ENCODE results near the gene CNTNAP2.
A peak's percentile ranks its signal among the peaks of the same experiment; 100 is the strongest.

The CNTNAP2 gene

GRCh38 chr7:148230883-148231282 lies 2114.3 kb downstream of the CNTNAP2 start:
- H3K9me3 Mint-ChIP-seq: no peaks in the 10 kb centered on the region
- DNase-seq (no peak), ATAC-seq (replicated peaks) (no peak)
- H3K36me3 Mint-ChIP-seq: no peaks in the 10 kb centered on the region
- H3K4me3 Mint-ChIP-seq: no peak overlapping the region
- no peak overlapping the region for H3K27ac Mint-ChIP-seq
- H3K4me1 Mint-ChIP-seq: no peaks in the 10 kb centered on the region
- peaks cover 5 to 24% of the 10 kb centered on the region in 2 donors for H3K27me3 Mint-ChIP-seq

- Mint-ChIP-seq H3K4me3 (no peak overlapping the region), H3K27me3 (peaks cover 5 to 31% of the 10 kb centered on the region in 2 donors), H3K27ac (no peak overlapping the region), H3K4me1 (no peaks in the 10 kb centered on the region), H3K36me3 (no peaks in the 10 kb centered on the region), H3K9me3 (no peaks in the 10 kb centered on the region)
- ATAC-seq (replicated peaks) (no peak), DNase-seq (no peak)
These were observed 2116.2 kb downstream of the CNTNAP2 start for GRCh38 chr7:148232784-148233183.

DNA sequence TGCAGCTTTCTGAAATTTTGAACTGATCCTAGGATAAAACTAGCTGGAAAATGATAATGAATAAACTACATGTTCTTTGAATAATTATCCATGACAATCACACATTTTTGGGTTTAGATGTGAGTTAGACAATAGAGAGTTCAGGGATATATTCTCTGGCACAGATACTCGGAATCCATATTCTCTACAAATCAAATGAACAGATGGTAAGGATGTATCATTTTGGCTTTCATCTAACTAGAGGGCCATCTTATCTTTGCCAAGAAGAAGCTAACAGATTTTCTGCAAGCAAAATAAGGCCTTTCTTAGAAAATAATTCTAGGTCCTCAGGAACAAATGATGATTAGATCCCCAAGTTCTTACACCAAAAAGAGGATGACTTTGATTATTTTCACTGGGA lies 2118.1 kb downstream of the CNTNAP2 start:
- H3K4me1 Mint-ChIP-seq: no peaks in the 10 kb centered on the region
- no peaks in the 10 kb centered on the region for H3K9me3 Mint-ChIP-seq
- DNase-seq (no peak), ATAC-seq (replicated peaks) (no peak)
- peaks cover 5 to 31% of the 10 kb centered on the region in 2 donors for H3K27me3 Mint-ChIP-seq
- no peak overlapping the region for H3K4me3 Mint-ChIP-seq
- no peaks in the 10 kb centered on the region for H3K36me3 Mint-ChIP-seq
- H3K27ac Mint-ChIP-seq: no peak overlapping the region

- DNase-seq: no peak
- no peak for ATAC-seq (replicated peaks)
- peaks cover 24 to 35% of the 10 kb centered on the region in 2 donors for H3K27me3 Mint-ChIP-seq
- no peaks in the 10 kb centered on the region for H3K36me3 Mint-ChIP-seq
- no peaks in the 10 kb centered on the region for H3K9me3 Mint-ChIP-seq
- H3K27ac Mint-ChIP-seq: no peak overlapping the region
- no peak overlapping the region for H3K4me3 Mint-ChIP-seq
- H3K4me1 Mint-ChIP-seq: peaks cover 0 to 7% of the 10 kb centered on the region in 2 donors
These were observed 2122.2 kb downstream of the CNTNAP2 start for GRCh38 chr7:148238761-148239325.

GRCh38 chr7:148241700-148242293 lies 2125.2 kb downstream of the CNTNAP2 start:
- DNase-seq: no peak
- no peak overlapping the region for H3K4me3 Mint-ChIP-seq
- no peak overlapping the region for H3K27ac Mint-ChIP-seq
- peaks cover 28 to 29% of the 10 kb centered on the region in 2 donors for H3K27me3 Mint-ChIP-seq
- no peaks in the 10 kb centered on the region for H3K9me3 Mint-ChIP-seq
- no peak for ATAC-seq (replicated peaks)
- H3K36me3 Mint-ChIP-seq: no peaks in the 10 kb centered on the region
- peaks cover 0 to 7% of the 10 kb centered on the region in 2 donors for H3K4me1 Mint-ChIP-seq

- no peak for DNase-seq
- H3K9me3 Mint-ChIP-seq: no peaks in the 10 kb centered on the region
- ATAC-seq (replicated peaks): peak; percentile 80
- no peak overlapping the region for H3K4me3 Mint-ChIP-seq
- no peaks in the 10 kb centered on the region for H3K36me3 Mint-ChIP-seq
- peaks cover 0 to 7% of the 10 kb centered on the region in 2 donors for H3K4me1 Mint-ChIP-seq
- no peak overlapping the region for H3K27ac Mint-ChIP-seq
- H3K27me3 Mint-ChIP-seq: peaks cover 26 to 28% of the 10 kb centered on the region in 2 donors
These were observed 2125.8 kb downstream of the CNTNAP2 start for GRCh38 chr7:148242294-148242821.

DNA sequence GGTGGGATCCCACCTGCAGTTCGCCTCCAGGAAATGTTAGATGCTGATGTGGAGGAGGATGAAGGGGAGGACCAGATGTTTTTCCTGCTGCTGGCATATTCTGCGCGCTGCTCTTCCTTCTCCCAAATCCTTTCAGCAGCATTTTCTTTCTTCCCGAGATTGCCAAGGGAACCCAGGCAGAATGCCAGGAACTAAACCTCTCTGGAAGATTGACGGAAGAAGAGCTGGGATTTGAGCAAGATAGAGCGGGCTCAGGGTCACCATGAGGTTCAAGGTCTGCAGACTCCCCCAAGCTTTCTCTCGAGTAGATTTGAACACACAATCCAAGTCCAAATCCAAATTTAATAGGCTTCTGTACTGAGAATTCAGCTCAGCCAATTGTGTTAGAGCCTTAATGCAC lies 2128.8 kb downstream of the CNTNAP2 start:
- peaks cover 40 to 41% of the 10 kb centered on the region in 2 donors for H3K27me3 Mint-ChIP-seq
- DNase-seq (no peak), ATAC-seq (replicated peaks) (no peak)
- peaks cover 0 to 7% of the 10 kb centered on the region in 2 donors for H3K4me1 Mint-ChIP-seq
- peaks cover 1 to 6% of the 10 kb centered on the region in 2 donors for H3K9me3 Mint-ChIP-seq
- H3K36me3 Mint-ChIP-seq: peaks cover 0 to 1% of the 10 kb centered on the region in 2 donors
- no peak overlapping the region for H3K27ac Mint-ChIP-seq
- H3K4me3 Mint-ChIP-seq: no peak overlapping the region

GRCh38 chr7:148253629-148254028 lies 2137.0 kb downstream of the CNTNAP2 start:
- ATAC-seq (replicated peaks) (peak in 1 of 2 donors; percentile 50), DNase-seq (no peak)
- Mint-ChIP-seq H3K36me3 (peaks cover 12 to 14% of the 10 kb centered on the region in 2 donors), H3K27me3 (peaks cover 35 to 52% of the 10 kb centered on the region in 2 donors), H3K9me3 (peaks cover 18 to 24% of the 10 kb centered on the region in 2 donors), H3K4me3 (no peak overlapping the region), H3K4me1 (no peaks in the 10 kb centered on the region), H3K27ac (no peak overlapping the region)

DNA sequence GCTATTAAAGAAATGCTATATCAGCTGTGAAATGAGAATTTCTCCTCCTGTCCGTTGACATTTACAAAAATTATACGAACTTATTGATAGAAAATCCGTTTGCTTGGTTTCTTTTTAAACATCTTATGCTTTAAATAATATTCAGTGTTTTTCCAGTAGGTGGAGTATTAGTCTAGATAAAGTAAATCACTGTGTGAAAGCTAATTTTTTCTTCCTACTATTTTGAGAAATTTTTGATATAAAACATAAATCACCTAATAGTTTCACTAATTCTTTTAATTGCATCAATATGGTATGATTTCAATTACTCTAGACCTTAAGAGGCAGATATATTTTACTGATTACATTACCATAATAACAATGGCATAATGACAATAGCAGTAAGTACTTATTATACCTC lies 2138.7 kb downstream of the CNTNAP2 start:
- Mint-ChIP-seq H3K9me3 (peaks cover 17 to 18% of the 10 kb centered on the region in 2 donors), H3K36me3 (peaks cover 12 to 13% of the 10 kb centered on the region in 2 donors), H3K27me3 (peaks cover 21 to 39% of the 10 kb centered on the region in 2 donors), H3K4me3 (no peak overlapping the region), H3K27ac (no peak overlapping the region), H3K4me1 (no peaks in the 10 kb centered on the region)
- ATAC-seq (replicated peaks) (no peak), DNase-seq (no peak)

DNA sequence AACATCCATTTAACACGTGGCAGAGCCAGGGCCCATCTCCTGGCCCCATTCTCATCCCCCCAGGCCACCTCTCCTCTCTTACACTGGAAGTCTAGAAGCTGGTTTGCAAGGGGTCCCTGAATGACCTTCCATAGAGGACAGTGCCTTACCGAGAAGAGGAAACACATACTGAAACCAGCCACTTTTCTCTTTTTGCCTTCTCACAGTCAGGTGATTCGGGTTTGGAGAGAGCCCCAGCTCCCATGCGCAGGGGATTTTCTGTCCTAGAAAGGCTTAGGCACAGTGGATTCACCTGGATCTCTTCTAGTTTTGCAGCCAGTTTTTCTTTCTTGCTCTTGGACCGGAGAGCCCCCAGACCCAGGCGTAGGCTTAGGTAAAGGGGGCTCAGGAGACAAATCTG lies 2139.8 kb downstream of the CNTNAP2 start:
- Mint-ChIP-seq H3K4me1 (no peaks in the 10 kb centered on the region), H3K27me3 (peaks cover 17 to 31% of the 10 kb centered on the region in 2 donors), H3K36me3 (peaks cover 6 to 12% of the 10 kb centered on the region in 2 donors), H3K4me3 (no peak overlapping the region), H3K27ac (no peak overlapping the region), H3K9me3 (peaks cover 7 to 9% of the 10 kb centered on the region in 2 donors)
- DNase-seq (no peak), ATAC-seq (replicated peaks) (peak in 1 of 2 donors; percentile 27)

DNA sequence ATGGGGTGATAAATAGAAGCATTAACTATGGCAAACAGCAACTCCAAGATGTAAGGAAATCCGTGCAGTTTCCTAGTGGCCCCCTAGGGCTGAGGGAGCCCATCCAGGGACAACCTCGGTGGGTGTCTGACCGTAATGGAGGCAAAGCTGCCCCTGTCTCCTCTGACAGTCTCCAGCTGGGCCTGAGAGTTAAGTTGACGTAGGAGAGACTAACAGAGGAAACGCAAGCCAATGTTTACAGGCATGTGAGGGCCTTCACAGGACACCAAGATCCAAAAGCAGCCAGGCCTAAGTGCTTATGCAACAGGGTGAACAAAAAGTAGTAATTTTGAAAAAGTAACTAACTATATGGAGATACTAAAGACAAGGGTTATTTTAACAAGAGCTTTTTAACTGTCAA lies 2144.0 kb downstream of the CNTNAP2 start:
- H3K9me3 Mint-ChIP-seq: no peaks in the 10 kb centered on the region
- H3K27me3 Mint-ChIP-seq: peaks cover 15 to 30% of the 10 kb centered on the region in 2 donors
- H3K36me3 Mint-ChIP-seq: no peaks in the 10 kb centered on the region
- no peak for ATAC-seq (replicated peaks)
- no peak for DNase-seq
- H3K4me1 Mint-ChIP-seq: peaks cover 9 to 12% of the 10 kb centered on the region in 2 donors
- H3K27ac Mint-ChIP-seq: no peak overlapping the region
- H3K4me3 Mint-ChIP-seq: no peak overlapping the region

DNA sequence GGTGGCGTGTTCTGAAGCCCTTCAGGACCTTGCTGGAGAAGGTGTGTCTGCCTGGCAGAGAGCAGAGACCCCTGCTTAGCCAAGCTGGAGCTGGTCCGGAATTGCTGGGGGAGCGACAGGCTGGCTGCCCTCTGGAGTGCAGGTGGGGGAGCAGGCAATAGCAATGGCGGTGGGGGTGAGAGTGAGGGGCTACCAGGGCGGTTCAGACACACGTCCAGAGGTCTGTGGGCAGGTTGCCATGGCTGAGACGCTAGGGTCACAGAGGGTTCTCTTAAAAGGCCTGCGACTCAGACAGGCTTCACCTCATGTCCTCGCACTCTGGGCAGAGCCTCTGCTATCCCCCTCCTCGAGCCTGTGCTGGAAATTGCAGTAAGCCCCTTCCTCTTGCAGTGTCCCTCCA lies 2144.9 kb downstream of the CNTNAP2 start:
- no peak overlapping the region for H3K27ac Mint-ChIP-seq
- peaks cover 15 to 30% of the 10 kb centered on the region in 2 donors for H3K27me3 Mint-ChIP-seq
- H3K4me1 Mint-ChIP-seq: peaks cover 13 to 19% of the 10 kb centered on the region in 2 donors
- ATAC-seq (replicated peaks) (no peak), DNase-seq (no peak)
- no peaks in the 10 kb centered on the region for H3K36me3 Mint-ChIP-seq
- no peak overlapping the region for H3K4me3 Mint-ChIP-seq
- H3K9me3 Mint-ChIP-seq: no peaks in the 10 kb centered on the region

DNA sequence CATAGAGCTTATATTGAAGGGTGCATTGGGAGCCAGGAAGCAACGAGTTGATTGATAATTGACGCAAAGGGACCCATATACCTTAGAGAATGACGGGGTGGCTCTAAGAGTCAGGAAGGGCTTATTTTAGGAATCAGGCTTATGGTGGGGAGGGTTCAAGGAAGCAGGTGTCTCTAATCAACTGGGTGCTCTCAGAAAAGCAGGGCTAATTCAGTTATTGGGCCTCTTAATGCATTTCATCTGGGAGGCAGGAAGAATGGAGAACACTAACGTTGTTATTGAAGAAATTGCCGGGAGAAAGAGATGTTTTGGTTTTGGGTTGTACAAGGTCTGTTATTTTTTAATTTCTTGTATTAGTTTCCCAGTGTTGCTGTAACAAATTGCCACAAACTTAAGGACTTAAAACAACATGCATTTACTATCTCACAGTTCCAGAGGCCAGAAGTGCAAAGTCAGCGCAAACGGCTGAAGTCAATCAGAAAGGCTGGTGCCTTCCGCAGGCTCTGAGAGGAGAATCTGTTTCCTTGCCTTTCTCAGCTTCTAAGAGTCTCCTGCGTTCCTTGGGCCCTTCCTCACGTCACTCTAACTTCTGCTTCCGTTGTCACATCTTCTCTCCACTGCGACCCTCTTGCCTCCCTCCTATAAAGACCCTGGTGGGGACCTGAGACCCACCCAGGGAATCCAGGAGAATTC lies 2145.5 kb downstream of the CNTNAP2 start:
- peak in 1 of 2 donors; percentile 54 for ATAC-seq (replicated peaks)
- Mint-ChIP-seq H3K4me1 (peaks cover 13 to 19% of the 10 kb centered on the region in 2 donors), H3K4me3 (peak overlapping the region; percentile 71 to 76), H3K36me3 (no peaks in the 10 kb centered on the region), H3K27me3 (peaks cover 15 to 29% of the 10 kb centered on the region in 2 donors), H3K27ac (peak overlapping the region; percentile 63), H3K9me3 (no peaks in the 10 kb centered on the region)
- no peak for DNase-seq

GRCh38 chr7:148262721-148263229 lies 2146.2 kb downstream of the CNTNAP2 start:
- Mint-ChIP-seq H3K4me3 (peak overlapping the region; percentile 71 to 76), H3K9me3 (no peaks in the 10 kb centered on the region), H3K27ac (peak overlapping the region; percentile 63), H3K36me3 (no peaks in the 10 kb centered on the region), H3K4me1 (peaks cover 13 to 19% of the 10 kb centered on the region in 2 donors), H3K27me3 (peaks cover 15 to 22% of the 10 kb centered on the region in 2 donors)
- ATAC-seq (replicated peaks) (peak; percentile 82), DNase-seq (peak; percentile 48)

Data from stimulated activated naive B cell treated with anti-CD40 and anti-IgM and Interleukin-4, amounts not matched to agents 10 μg/mL and 1 μg/mL and 100 μg/mL, for 72 hours (primary cell).